Left ventricle myocardium superior (tissue), 1 donor: Measurements from ENCODE around the gene NAGPA. TPM values are rescaled to one million over a fixed set of nuclear protein-coding genes. Genes with fewer than 3 reads are reported as not detected.
"Not testable (repeated sequence)": the region's sequence is repeated elsewhere in the genome, so short reads cannot be mapped to it uniquely, and the experiment has no call there.

Experiments used
- ATAC-seq: fragments of 200-7000 bp; cut with Tn5 transposase; one replicate; pipeline ENCODE4 v1.9.1; 2020; ENCODE audit warnings: mild to moderate bottlenecking, moderate library complexity
- DNase-seq: peaks from one replicate; pipeline ENCODE4 v3.0.0-alpha.2; 2020
- intact Hi-C: fragments of 100-400 bp; cut with micrococcal nuclease; formaldehyde crosslinking; loops from one replicate; pipeline ENCODE4 v1.11.0; 2022
- total RNA-seq: library from RNA; stranded (reverse); fragmentation: NEBNext Ultra II Directional; extraction: Animal tissue kit (Norgen Biotek cat#: 25700); gene quantifications from one replicate; pipeline ENCODE4 v1.2.1, GENCODE V29; 2021
- donor health status: DM: no; HTN: yes; CAD: no; lungs with severe emphysema.

Gene NAGPA
- total RNA-seq, 1 donor from 2014 or later: 6.1 TPM

DNA sequence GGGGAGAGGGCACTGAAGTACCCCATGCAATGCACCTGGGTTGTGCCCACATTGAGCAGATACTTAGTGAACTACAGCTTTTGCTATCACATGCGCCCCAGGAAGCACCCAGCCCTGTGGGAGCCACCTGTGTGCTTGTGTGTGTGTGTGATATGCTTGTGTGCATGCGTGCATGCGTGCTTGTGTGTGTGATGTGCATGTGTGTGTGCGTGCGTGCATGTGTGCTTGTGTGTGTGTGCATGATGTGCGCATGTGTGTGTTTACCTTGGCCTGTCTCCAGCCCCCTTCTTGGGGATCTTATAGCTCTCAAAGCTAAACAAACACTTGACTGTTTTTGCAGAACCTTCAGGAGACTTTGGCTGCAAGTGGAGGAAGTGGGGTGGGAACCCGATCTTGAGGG, 31.2 kb upstream of the NAGPA start:
- ATAC-seq (no peak), DNase-seq (no peak)
- intact Hi-C loops: no loop called here

DNA sequence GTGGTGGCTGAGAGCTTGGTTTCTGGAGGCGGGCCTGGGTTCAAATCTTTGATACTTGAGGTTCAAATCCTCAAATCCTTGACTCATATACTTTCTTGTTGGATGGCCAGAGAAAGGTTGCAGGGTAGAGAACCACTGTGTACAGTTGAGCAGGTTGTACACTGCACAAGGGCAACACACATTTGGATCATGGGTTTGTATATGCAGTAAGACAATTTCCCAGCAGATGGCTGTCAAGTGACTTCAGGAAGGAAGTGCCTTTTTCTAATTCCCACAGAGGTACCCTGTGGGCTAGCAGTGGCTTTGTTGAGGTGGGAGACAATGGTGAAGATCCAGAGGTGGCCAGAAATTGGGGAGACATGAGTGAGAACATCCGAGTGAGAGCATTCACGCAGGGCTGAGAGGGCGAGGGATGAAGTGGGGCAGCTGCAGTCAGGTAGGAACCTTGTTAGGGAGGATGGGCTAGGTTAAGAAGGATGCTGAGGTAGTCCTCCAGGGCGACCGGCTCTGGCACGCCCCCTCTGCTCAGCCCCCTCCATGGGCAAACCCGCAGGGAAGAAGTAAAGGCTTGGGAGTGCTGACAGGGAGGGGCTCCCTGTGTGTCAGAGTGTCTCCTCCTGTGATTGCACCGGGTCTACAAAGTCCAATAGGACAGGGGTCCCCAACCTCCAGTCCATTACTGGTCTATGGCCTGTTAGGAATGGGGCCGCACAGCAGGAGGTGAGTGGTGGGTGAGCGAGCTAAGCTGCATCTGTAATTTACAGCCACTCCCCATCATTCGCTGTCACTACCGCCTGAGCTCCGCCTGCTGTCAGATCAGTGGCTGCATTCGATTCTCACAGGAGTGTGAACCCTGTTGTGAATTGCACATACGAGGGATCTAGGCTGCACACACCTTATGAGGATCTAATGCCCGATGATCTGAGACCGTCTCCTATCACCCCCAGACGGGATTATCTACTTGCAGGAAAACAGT, 29.3 kb upstream of the NAGPA start:
- intact Hi-C loops: no loop called here
- no peak for ATAC-seq
- no peak for DNase-seq

DNA sequence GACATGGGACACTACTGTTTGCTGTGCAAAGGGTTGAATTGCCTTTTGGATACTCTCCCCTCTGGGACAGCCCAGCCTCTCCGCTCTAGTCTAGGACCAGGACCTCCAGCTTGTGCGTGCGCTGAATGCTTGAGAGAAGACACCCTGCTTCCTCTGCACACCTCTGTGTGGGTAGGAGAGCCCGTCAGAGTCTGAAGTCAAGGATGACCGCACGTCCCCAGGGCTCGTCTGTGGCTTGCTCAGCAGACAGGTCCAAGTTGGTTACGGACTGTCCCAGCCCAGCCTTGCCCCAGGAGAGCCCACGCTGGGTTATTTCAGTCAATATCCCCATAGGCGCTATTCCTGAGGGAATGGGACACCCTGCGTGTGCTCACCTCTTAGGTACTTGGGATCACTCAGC, 28.3 kb upstream of the NAGPA start:
- ATAC-seq (no peak), DNase-seq (no peak)
- intact Hi-C loops: no loop called here

GRCh38 chr16:5060073-5060641, 26.4 kb upstream of the NAGPA start:
- intact Hi-C loops: no loop called here
- ATAC-seq (no peak), DNase-seq (no peak)

DNA sequence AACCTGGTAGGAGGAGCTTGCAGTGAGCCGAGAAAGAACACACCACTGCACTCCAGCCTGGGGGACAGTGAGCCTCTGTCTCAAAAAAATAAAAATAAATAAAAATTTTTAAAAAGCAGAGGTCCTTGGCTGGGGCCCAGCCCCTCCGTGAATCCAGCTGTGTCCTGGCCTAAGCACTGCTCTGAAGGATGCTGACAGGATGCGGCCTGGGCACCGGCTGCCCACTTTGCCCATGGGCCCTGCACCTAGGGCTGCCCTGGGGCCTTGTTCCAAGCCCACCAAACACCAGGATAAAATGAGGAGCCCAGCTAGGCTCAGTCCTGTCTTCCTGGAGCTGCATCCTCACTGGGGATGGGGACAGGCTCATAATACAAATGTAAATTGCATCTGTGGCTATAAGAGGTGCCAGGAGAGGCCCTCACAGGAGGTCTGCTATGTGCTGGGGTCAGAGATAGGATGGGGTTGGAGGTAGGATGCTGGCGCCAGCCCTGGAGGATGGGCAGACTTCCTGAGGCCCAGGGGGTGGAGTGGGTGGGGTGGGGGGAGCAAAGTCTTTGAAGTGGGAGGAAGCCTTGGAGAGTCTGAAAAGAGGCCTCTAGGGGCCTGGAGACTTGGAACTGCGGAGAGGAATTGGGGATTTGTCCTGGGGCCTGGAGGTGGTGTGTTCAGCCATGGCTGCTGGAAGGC, 25.8 kb upstream of the NAGPA start:
- intact Hi-C loops: no loop called here
- no peak for ATAC-seq

GRCh38 chr16:5058476-5058875, 24.7 kb upstream of the NAGPA start:
- DNase-seq (no peak), ATAC-seq (peak; percentile 51)
- intact Hi-C loops: no loop called here

More for the DNA sequence above, 25.8 kb upstream of the NAGPA start:
- no peak for DNase-seq

GRCh38 chr16:5056352-5056751, 22.6 kb upstream of the NAGPA start:
- no peak for DNase-seq
- ATAC-seq: no peak
- intact Hi-C loops: no loop called here

DNA sequence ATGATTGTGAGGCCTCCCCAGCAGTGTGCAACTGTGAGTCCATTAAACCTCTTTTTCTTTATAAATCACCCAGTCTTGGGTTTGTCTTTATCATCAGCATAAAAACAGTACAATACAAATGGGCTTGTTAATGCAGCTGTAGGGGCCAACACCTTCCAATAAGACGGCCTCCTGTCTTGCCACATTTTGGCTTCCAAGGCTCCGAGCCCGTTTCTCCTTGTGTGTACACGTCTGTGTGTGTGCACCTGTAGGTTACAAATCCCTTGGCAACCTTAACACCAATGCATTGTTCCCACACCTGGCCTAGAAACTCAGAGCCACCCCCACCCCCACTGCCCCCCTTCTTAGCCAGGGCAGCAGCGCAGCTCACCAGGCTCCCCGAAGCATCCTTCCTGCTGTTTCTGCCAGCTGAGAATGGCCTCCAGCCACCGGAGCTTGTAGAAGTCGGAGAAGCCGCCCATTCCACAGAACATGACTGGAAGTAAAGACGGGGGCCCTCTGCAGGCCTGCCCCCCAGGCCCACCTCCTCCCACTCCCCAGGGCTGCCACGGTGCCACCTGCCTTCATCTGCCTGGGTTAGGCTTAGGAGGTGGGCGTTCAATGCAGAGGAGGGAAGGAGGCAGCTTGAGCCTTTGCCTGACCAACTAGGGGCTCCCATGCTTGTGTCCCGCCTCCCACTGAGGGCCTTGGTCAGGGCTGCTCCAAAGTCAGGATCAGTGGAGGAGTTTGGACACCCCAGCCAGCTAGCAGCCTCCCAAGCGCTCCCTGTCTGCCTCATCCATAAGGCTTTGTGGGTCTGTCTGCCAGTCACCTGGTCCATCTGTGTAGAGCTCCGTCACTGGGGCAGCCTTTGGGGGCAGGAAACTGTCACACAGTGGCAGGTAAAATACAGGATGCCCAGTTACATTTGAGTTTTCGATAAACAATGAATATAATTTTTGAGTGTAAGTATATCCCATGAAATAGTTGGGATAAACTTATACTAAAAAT, 21.4 kb upstream of the NAGPA start:
- intact Hi-C loops: no loop called here
- DNase-seq (no peak), ATAC-seq (no peak)

DNA sequence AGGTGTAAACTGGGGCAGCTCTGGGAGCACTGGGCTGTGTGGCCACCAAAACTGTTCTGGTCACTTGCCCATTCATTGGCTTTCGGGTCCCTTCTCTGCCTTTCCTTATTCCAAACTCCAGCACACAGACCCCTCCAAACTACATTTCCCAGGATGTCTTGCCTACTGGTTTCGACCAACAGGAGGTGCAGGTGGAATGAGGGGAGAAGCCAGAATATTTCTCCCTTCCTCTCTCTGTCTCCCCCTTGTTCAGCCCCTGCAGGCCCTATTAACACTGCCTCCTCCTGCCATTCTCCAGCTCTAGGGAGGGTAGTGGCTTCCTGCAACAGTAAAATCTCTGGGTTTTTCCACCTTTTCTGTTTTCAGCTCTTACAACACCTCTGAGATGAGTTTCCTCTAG, 13.2 kb upstream of the NAGPA start:
- intact Hi-C loops: no loop called here
- DNase-seq (no peak), ATAC-seq (no peak)

DNA sequence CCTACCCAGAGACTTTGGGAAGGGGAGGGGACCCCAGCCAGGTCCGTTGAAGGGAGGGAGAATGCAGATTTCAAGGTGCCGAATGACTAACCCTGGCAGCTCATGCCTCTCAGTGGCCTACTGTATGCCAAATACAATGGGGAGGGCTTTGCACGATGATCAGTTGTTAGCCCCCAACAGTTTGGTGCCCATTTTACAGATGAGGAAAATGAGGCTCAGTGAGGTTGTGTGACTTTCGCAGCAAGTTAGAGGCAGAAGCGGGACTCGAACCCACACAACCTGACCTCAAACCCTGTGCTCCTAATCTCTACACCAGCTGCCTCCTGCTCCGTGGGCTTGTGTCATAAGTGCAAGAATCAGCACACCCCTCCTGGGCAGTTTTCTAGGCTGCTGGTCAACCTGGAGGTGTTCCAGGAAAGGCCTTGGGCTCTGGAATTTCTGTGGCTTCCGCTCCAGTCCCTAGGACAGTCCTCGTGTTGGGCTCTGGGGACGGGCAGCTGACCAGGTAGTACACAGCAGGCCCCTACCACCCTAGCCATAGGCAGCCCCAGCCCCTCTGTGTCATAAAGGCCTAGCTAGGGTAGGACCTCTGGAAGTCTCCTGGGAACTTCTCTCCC, 11.9 kb upstream of the NAGPA start:
- DNase-seq (no peak), ATAC-seq (no peak)
- intact Hi-C loops: no loop called here

DNA sequence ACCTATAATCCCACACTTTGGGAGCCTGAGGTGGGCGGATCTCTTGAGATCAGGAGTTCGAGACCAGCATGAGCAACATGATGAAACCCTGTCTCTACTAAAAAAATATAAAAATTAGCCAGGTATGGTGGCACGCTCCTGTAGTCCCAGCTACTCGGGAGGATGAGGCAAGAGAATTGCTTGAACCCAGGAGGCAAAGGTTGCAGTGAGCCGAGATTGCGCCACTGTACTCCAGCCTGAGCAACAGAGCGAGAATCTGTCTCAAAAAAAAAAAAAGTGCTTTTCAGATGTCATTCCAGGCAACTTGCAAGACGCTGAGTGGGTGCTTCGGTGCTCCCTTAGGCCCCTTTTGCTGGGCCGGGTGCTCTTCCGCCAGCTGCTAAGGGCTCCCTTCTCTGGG, 10.8 kb upstream of the NAGPA start:
- ATAC-seq, intact Hi-C loops, DNase-seq: not testable (repeated sequence)

GRCh38 chr16:5044011-5044540, 10.3 kb upstream of the NAGPA start:
- intact Hi-C loops: no loop called here
- DNase-seq (no peak), ATAC-seq (no peak)

DNA sequence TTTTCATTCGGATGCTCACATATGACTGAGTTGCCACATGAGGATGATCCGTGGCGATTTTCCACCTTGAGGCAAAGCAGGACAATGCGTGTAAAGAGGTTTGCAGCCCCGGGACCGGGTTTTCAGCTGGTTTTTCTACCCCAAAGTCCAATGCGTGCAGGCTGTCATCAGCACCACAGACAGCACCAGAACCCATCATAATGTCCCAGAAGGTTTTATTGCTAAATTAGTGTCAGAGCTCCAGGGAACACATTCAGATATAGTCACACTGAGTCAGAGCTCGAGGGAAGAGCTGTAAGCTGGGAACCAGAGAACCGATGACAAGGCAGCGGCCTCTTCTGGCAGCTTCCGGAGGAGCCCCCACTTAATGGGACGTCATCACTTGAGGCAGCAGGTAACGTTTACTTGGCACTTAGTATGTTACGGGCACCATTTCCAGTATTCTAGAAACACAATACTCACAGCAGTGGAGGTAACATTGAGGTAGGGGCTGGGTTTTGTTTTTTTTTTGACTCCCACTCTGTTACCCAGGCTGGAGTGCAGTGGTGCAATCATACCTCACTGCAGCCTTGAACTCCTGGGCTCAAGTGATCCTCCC, 8.9 kb upstream of the NAGPA start:
- DNase-seq (no peak), ATAC-seq (no peak)
- intact Hi-C loops: no loop called here

GRCh38 chr16:5041600-5042133, 7.9 kb upstream of the NAGPA start:
- ATAC-seq (no peak), DNase-seq (no peak)
- intact Hi-C loops: no loop called here

GRCh38 chr16:5040451-5040850, 6.7 kb upstream of the NAGPA start:
- DNase-seq (no peak), ATAC-seq (no peak)
- intact Hi-C loops: no loop called here

GRCh38 chr16:5036228-5037156, 2.8 kb upstream of the NAGPA start:
- ATAC-seq (no peak), DNase-seq (no peak)
- intact Hi-C loops: no loop called here

DNA sequence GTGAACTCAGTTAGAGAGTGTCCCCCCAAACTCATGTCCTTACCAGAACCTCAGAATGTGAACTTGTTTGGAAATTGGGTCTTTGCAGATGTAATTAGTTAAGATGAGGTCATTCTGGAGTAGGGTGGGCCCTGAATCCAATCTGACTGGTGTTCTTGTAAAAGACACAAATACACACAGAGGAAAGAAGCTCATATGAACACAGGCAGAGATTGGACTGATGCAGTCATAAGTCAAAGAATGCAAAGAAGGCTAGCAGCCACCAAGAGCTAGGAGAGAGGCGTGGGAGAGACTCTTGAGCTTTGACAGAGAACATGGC, 2.1 kb upstream of the NAGPA start:
- ATAC-seq (no peak), DNase-seq (no peak)
- intact Hi-C loops: no loop called here
